IMR-90 (cell line): ENCODE results near the gene PTS. TPM values are rescaled to one million over a fixed set of nuclear protein-coding genes. Genes with fewer than 3 reads are reported as not detected.

Experiments
- ATAC-seq: fragments of 200-7000 bp; cut with Tn5 transposase; 2 replicates; pipeline ENCODE4 v1.9.1; 2020; ENCODE audit warnings: low read depth, mild to moderate bottlenecking, moderate library complexity
- BruUV-seq: library from RNA; stranded (reverse); fragments of 400-500 nt; replicated peaks from 2 replicates; lab custom pipeline; 2021; lab: Mats Ljungman, UMichigan
- CTCF ChIA-PET: fragments of 300-600 bp; formaldehyde crosslinking; extraction: SDS; loops from one replicate; lab custom pipeline; 2021; ENCODE audit warnings: antibody characterized with exemption; lab: Yijun Ruan, JAX
- POLR2A ChIA-PET: fragments of 300-600 bp; sonication (Branson Sonifier 250); formaldehyde crosslinking; loops from one replicate; lab custom pipeline; 2022; ENCODE audit warnings: antibody characterized with exemption; ENCODE audit not compliant: unreplicated experiment; lab: Charles Lee
- DNase-seq: peaks from one replicate; pipeline ENCODE4 v3.0.0; 2013
- H2AFZ ChIP-seq: replicated peaks from 2 replicates; pipeline ENCODE3; 2013; ENCODE audit warnings: low read length, mild to moderate bottlenecking; ENCODE audit not compliant: poor library complexity
- H2AK5ac ChIP-seq: 2 replicates; pipeline ENCODE4 v1.6.1; 2013; ENCODE audit warnings: low read depth, low read length, inconsistent platforms
- H2AK9ac ChIP-seq: replicated peaks from 2 replicates; pipeline ENCODE3; 2013; ENCODE audit warnings: mild to moderate bottlenecking, low read depth, low read length, moderate library complexity; ENCODE audit not compliant: poor library complexity
- H2BK120ac ChIP-seq: 2 replicates; pipeline ENCODE4 v1.6.1; 2013; ENCODE audit warnings: low read depth, low read length, inconsistent platforms
- H2BK15ac ChIP-seq: 3 replicates; pipeline ENCODE4 v1.6.1; 2013; ENCODE audit warnings: low read depth, low read length, inconsistent platforms
- H2BK20ac ChIP-seq: 2 replicates; pipeline ENCODE4 v1.6.1; 2013; ENCODE audit warnings: low read depth, mild to moderate bottlenecking, inconsistent platforms, low read length, moderate library complexity
- H2BK5ac ChIP-seq: 2 replicates; pipeline ENCODE4 v1.6.1; 2013; ENCODE audit warnings: mild to moderate bottlenecking, low read depth, low read length, inconsistent platforms; ENCODE audit not compliant: poor library complexity, severe bottlenecking
- H3K14ac ChIP-seq: replicated peaks from 2 replicates; pipeline ENCODE4 v1.6.1; 2013; ENCODE audit warnings: low read depth, low read length, inconsistent platforms
- H3K18ac ChIP-seq: 2 replicates; pipeline ENCODE4 v1.6.1; 2013; ENCODE audit warnings: low read depth, low read length, control low read depth
- H3K23ac ChIP-seq: 2 replicates; pipeline ENCODE4 v1.6.1; 2013; ENCODE audit warnings: low read depth, low read length, inconsistent platforms
- H3K27ac ChIP-seq: 2 replicates; pipeline ENCODE4 v1.5.1; 2013; ENCODE audit warnings: mild to moderate bottlenecking, control low read depth, low read length; ENCODE audit not compliant: insufficient read depth
- H3K27me3 ChIP-seq: 2 replicates; pipeline ENCODE4 v1.6.1; 2013; ENCODE audit warnings: low read length; ENCODE audit not compliant: control insufficient read depth, insufficient read depth
- H3K36me3 ChIP-seq: 2 replicates; pipeline ENCODE4 v1.6.1; 2013; ENCODE audit warnings: low read length, mixed read lengths; ENCODE audit not compliant: control insufficient read depth, insufficient read depth
- H3K4ac ChIP-seq: 2 replicates; pipeline ENCODE4 v1.6.1; 2013; ENCODE audit warnings: low read depth, low read length, inconsistent platforms
- H3K4me1 ChIP-seq: 2 replicates; pipeline ENCODE4 v1.6.1; 2013; ENCODE audit warnings: low read length, mixed read lengths; ENCODE audit not compliant: control insufficient read depth, insufficient read depth
- H3K4me2 ChIP-seq: 2 replicates; pipeline ENCODE4 v1.6.1; 2013; ENCODE audit warnings: low read depth, mild to moderate bottlenecking, control low read depth, low read length, moderate library complexity
- H3K4me3 ChIP-seq: 2 replicates; pipeline ENCODE4 v1.5.1; 2013; ENCODE audit warnings: low read depth, mild to moderate bottlenecking, control low read depth, low read length, moderate library complexity; ENCODE audit not compliant: insufficient read depth
- H3K56ac ChIP-seq: 2 replicates; pipeline ENCODE4 v1.6.1; 2013; ENCODE audit warnings: low read length, inconsistent platforms; ENCODE audit not compliant: insufficient read depth; ENCODE audit errors: extremely low read depth
- H3K79me1 ChIP-seq, 2 experiments: 2 replicates each; pipeline ENCODE4 v1.6.1; 2013; ENCODE audit warnings: low read length in 2 of 2, inconsistent platforms in 1 of 2, low read depth in 1 of 2
- H3K9ac ChIP-seq: 2 replicates; pipeline ENCODE4 v1.6.1; 2013; ENCODE audit warnings: low read depth, low read length, control low read depth
- H3K9me1 ChIP-seq: 2 replicates; pipeline ENCODE4 v1.6.1; 2013; ENCODE audit warnings: low read length, inconsistent platforms; ENCODE audit not compliant: insufficient read depth
- H3K9me3 ChIP-seq: 2 replicates; pipeline ENCODE4 v1.6.1; 2013; ENCODE audit warnings: low read length; ENCODE audit not compliant: control insufficient read depth, insufficient read depth
- H4K20me1 ChIP-seq: 2 replicates; pipeline ENCODE4 v1.6.1; 2013; ENCODE audit warnings: low read length, inconsistent platforms; ENCODE audit not compliant: insufficient read depth
- H4K5ac ChIP-seq: 2 replicates; pipeline ENCODE4 v1.6.1; 2013; ENCODE audit warnings: mild to moderate bottlenecking, low read depth, low read length, control low read depth
- H4K8ac ChIP-seq, 2 experiments: 2 replicates each; pipeline ENCODE4 v1.6.1; 2013; ENCODE audit warnings: low read depth in 2 of 2, low read length in 2 of 2, control low read depth in 1 of 2, inconsistent platforms in 1 of 2
- H4K91ac ChIP-seq: 2 replicates; pipeline ENCODE4 v1.6.1; 2013; ENCODE audit warnings: low read depth, low read length, inconsistent platforms; ENCODE audit not compliant: insufficient read depth
- CEBPB ChIP-seq: IDR thresholded peaks from 2 replicates; pipeline ENCODE4 v1.6.1; 2012; ENCODE audit warnings: low read depth, low read length, improper control_type of control experiment
- WGBS, 2 experiments: methylation state at CpG; one replicate each; pipeline versions ENCODE4 v1.1.5 to v1.1.7; 2013; ENCODE audit warnings: missing lambda C conversion rate in 2 of 2; ENCODE audit not compliant: insufficient read length in 1 of 2; ENCODE audit errors: extremely low coverage in 2 of 2; 5-methylcytosine and 5-hydroxymethylcytosine counted together
- dilution Hi-C: fragments of 300-500 bp; cut with HindIII; formaldehyde crosslinking; loops from one replicate; pipeline ENCODE4 v1.14.3; 2018; ENCODE audit warnings: low sequenced_read_pairs; ENCODE audit not compliant: unreplicated experiment
- in situ Hi-C: fragments of 300-500 bp; cut with MboI; formaldehyde crosslinking; loops from 3 replicates; pipeline ENCODE4 v1.14.3; 2019; ENCODE audit warnings: low sequenced_read_pairs, inconsistent platforms, mixed read lengths
- intact Hi-C: fragments of 100-400 bp; cut with micrococcal nuclease; formaldehyde crosslinking; loops from 2 replicates; pipeline ENCODE4 v1.10.0; 2022
- polyA plus RNA-seq, 3 experiments: library from polyadenylated mRNA; depleted of rRNA; stranded (reverse); fragments of >200 nt; gene quantifications; 2 replicates each; pipeline ENCODE4 v1.2.3, GENCODE V29; 2012; ENCODE audit warnings: low replicate concordance in 1 of 3
- total RNA-seq: library from RNA; depleted of rRNA; stranded (reverse); fragments of >200 nt; gene quantifications from 2 replicates; pipeline ENCODE4 v1.2.3, GENCODE V29; 2012
- TF ChIP-seq, protein P1 (sequence below): fragments of 150-350 bp; IDR thresholded peaks from 2 replicates; pipeline ENCODE4 v1.6.1; 2016; ENCODE audit warnings: low read depth, mild to moderate bottlenecking, low read length, moderate library complexity, borderline replicate concordance

The PTS gene
- total and polyA plus RNA-seq, 2 of the 4 experiments (the other 2 are of a cell fraction) = 21.0 to 51.8 TPM

- ChIA-PET POLR2A (no interaction called here), CTCF (no interaction called here)
- no peaks in the 10 kb centered on the region for H4K20me1 ChIP-seq
- no peaks in the 10 kb centered on the region for H3K9me3 ChIP-seq
- no peak overlapping the region for H3K4me3 ChIP-seq
- H3K56ac ChIP-seq = no peak overlapping the region
- DNase-seq (no peak), ATAC-seq (no peak)
- no peak overlapping the region for H3K27ac ChIP-seq
- H3K4me2 ChIP-seq = no peak overlapping the region
- no peak overlapping the region for H2BK15ac ChIP-seq
- dilution Hi-C loops = no loop called here
- TF ChIP-seq CEBPB = no peak
- TF ChIP-seq, protein P1, sequence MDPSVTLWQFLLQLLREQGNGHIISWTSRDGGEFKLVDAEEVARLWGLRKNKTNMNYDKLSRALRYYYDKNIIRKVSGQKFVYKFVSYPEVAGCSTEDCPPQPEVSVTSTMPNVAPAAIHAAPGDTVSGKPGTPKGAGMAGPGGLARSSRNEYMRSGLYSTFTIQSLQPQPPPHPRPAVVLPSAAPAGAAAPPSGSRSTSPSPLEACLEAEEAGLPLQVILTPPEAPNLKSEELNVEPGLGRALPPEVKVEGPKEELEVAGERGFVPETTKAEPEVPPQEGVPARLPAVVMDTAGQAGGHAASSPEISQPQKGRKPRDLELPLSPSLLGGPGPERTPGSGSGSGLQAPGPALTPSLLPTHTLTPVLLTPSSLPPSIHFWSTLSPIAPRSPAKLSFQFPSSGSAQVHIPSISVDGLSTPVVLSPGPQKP = no peak
- no peaks in the 10 kb centered on the region for H3K36me3 ChIP-seq
- H3K27me3 ChIP-seq = peaks cover 3% of the 10 kb centered on the region; the same call in 1 of the 2 replicates
- H4K5ac ChIP-seq = no peak overlapping the region
- no peak overlapping the region for H4K91ac ChIP-seq
- no CpG with 5 or more reads among the region's 4 CpGs for WGBS, 2 experiments
- no peak overlapping the region for H3K14ac ChIP-seq
- no peak overlapping the region for H2BK120ac ChIP-seq
- H2BK5ac ChIP-seq = no peak overlapping the region
- H3K4me1 ChIP-seq = peaks cover 4% of the 10 kb centered on the region; the same call in 1 of the 2 replicates
- in situ Hi-C loops = no loop called here
- no peak overlapping the region for H2AK5ac ChIP-seq
- BruUV-seq = no TSS peak
- H3K23ac ChIP-seq = no peak overlapping the region
- no peak overlapping the region for H2AFZ ChIP-seq
- intact Hi-C loops = loop anchor here (5.0 kb wide), 1 partner anchor 35 kb away; no protein-coding TSS in a partner anchor
- no peaks in the 10 kb centered on the region for H3K79me1 ChIP-seq
- H3K9ac ChIP-seq = no peak overlapping the region
- no peak overlapping the region for H2AK9ac ChIP-seq
- no peak overlapping the region for H4K8ac ChIP-seq
- no peak overlapping the region for H2BK20ac ChIP-seq
- H3K9me1 ChIP-seq = no peaks in the 10 kb centered on the region
- no peak overlapping the region for H3K4ac ChIP-seq
- no peak overlapping the region for H3K18ac ChIP-seq
These were observed 48.6 kb upstream of the PTS start for GRCh38 chr11:112177589-112177988.
